Stomach (tissue), 9 donors: Measurements from ENCODE around the gene BABAM1. TPM values are rescaled to one million over a fixed set of nuclear protein-coding genes. Genes with fewer than 3 reads are reported as not detected.

ENCODE experiments used
- DNase-seq, 2 donors: peaks; one replicate each; pipeline versions ENCODE4 v3.0.0 to v3.0.0-alpha.2; 2013 to 2019
- H3K27ac ChIP-seq, 5 donors: fragments of 200-600 bp in 4 of 5; sonication (generic) in 4 of 5; one replicate each; pipeline ENCODE4 v1.5.1; 2013 to 2019; ENCODE audit warnings: mild to moderate bottlenecking in 1 of 5, moderate library complexity in 1 of 5
- H3K27me3 ChIP-seq, 3 donors: fragments of 200-600 bp; sonication (generic); one replicate each; pipeline ENCODE4 v1.5.1; 2017 to 2019; ENCODE audit warnings: mixed run types in 1 of 3
- H3K36me3 ChIP-seq, 4 donors: fragments of 200-600 bp; sonication (generic); 1 replicate in 3 of 4; 2 replicates in 1 of 4; pipeline ENCODE4 v1.5.1; 2016 to 2019
- H3K4me1 ChIP-seq, 4 donors: fragments of 200-600 bp; sonication (generic); one replicate each; pipeline ENCODE4 v1.5.1; 2016 to 2019
- H3K4me3 ChIP-seq, 4 donors: fragments of 200-600 bp; sonication (generic) in 3 of 4; one replicate each; pipeline ENCODE4 v1.5.1; 2016 to 2019; ENCODE audit warnings: mild to moderate bottlenecking in 1 of 4
- H3K9me3 ChIP-seq, 4 donors: fragments of 200-600 bp; sonication (generic); one replicate each; pipeline ENCODE4 v1.5.1; 2016 to 2019
- CTCF ChIP-seq, 7 experiments: fragments of 450-650 bp in 4 of 7; fragments of 200-600 bp in 3 of 7; sonication (generic) in 3 of 7; IDR thresholded peaks; one replicate each; pipeline ENCODE4 v1.5.1; 2016 to 2019; ENCODE audit warnings: antibody characterized with exemption in 7 of 7, control low read depth in 2 of 7, mild to moderate bottlenecking in 1 of 7
- EP300 ChIP-seq: sonication (generic); formaldehyde crosslinking; IDR thresholded peaks from one replicate; pipeline ENCODE4 v1.6.1; 2017; ENCODE audit warnings: antibody characterized with exemption
- POLR2A ChIP-seq, 4 donors: fragments of 450-650 bp; IDR thresholded peaks; one replicate each; pipeline ENCODE4 v1.6.1; 2016; ENCODE audit warnings: antibody characterized with exemption in 4 of 4, control low read depth in 2 of 4, mild to moderate bottlenecking in 1 of 4, moderate library complexity in 1 of 4
- POLR2AphosphoS5 ChIP-seq, 3 donors: sonication (generic); formaldehyde crosslinking; IDR thresholded peaks; one replicate each; pipeline ENCODE4 v1.6.1; 2016; ENCODE audit warnings: antibody characterized with exemption in 3 of 3
- WGBS, 5 donors: extraction: QIAGEN DNeasy Blood & Tissue Kit in 3 of 5; methylation state at CpG; one replicate each; pipeline versions ENCODE4 v1.1.5 to v1.1.7; 2013 to 2018; 5-methylcytosine and 5-hydroxymethylcytosine counted together
- intact Hi-C: fragments of 100-400 bp; cut with DNase I; formaldehyde crosslinking; loops from one replicate; pipeline ENCODE4 v1.15.1; 2023; ENCODE audit warnings: low total_unique reads
- polyA plus RNA-seq, 3 donors: library from polyadenylated mRNA; stranded (reverse); fragments of 200-250 nt; gene quantifications; one replicate each; pipeline ENCODE4 v1.2.3, GENCODE V29; 2013
- total RNA-seq, 5 donors: library from RNA; depleted of rRNA; stranded (reverse); fragments of >200 nt; gene quantifications; one replicate each; pipeline versions ENCODE4 v1.1.0 to v1.2.3, GENCODE V29; 2014 to 2016
- donor health status: healthy with polysubstance abuse.
- donor health status: Bipolar disorder and iron deficiency.
- donor health status: healthy.

Gene BABAM1
- total and polyA plus RNA-seq, 8 donors = 26.2 to 146 (median 73.1) TPM

GRCh38 chr19:17281391-17282304, 14.4 kb downstream of the BABAM1 start, which contains the start of gene ANKLE1:
TSS of gene ANKLE1 (plus strand) at chr19:17281901. CDS start at chr19:17281921, 20 bp downstream.
- H3K4me3 ChIP-seq = peak within 1 kb of the TSS; percentile 31 to 54 (median 42)
- H3K36me3 ChIP-seq = peaks cover 11 to 34% (median 31%) of the 10 kb centered on the region in 4 donors
- peaks cover 12 to 20% (median 16%) of the 10 kb centered on the region in 4 donors for H3K4me1 ChIP-seq
- DNase-seq = peak; percentile 32 to 73
- 6 to 19% (median 7%) methylated on average over 24 to 75 of the region's 75 CpGs for WGBS, 5 donors
- H3K27me3 ChIP-seq = peaks cover 3 to 27% (median 15%) of the 10 kb centered on the region in 3 donors
- H3K27ac ChIP-seq = no peak within 1 kb of the TSS
- no peaks in the 10 kb centered on the region for H3K9me3 ChIP-seq
- intact Hi-C loops = loop anchor here (5.0 kb wide), 1 partner anchor 79 kb away; no protein-coding TSS in a partner anchor
- TF ChIP-seq EP300 = no peak
- no peak for TF ChIP-seq CTCF (IDR thresholded peaks at IDR 0.05)
- TF ChIP-seq POLR2AphosphoS5 (IDR thresholded peaks at IDR 0.05) = no peak
- TF ChIP-seq POLR2A (IDR thresholded peaks at IDR 0.05) = no peak

- intact Hi-C loops = loop anchor here (5.0 kb wide), 1 partner anchor 80 kb away; no protein-coding TSS in a partner anchor
- WGBS, 5 donors = 3% methylated on average over 15 to 45 of the region's 45 CpGs
- no peak for TF ChIP-seq POLR2A (IDR thresholded peaks at IDR 0.05)
- peak in 5 of 7 experiments; percentile 83 to 95 (median 92) for TF ChIP-seq CTCF (IDR thresholded peaks at IDR 0.05)
- peak in 1 of 3 donors; percentile 72 for TF ChIP-seq POLR2AphosphoS5 (IDR thresholded peaks at IDR 0.05)
- Histone ChIP-seq H3K4me3 (peak overlapping the region; percentile 31 to 54 (median 42)), H3K27ac (no peak overlapping the region), H3K27me3 (peaks cover 3 to 27% (median 15%) of the 10 kb centered on the region in 3 donors), H3K4me1 (peaks cover 12 to 20% (median 16%) of the 10 kb centered on the region in 4 donors), H3K9me3 (no peaks in the 10 kb centered on the region), H3K36me3 (peaks cover 2 to 24% (median 21%) of the 10 kb centered on the region in 4 donors)
- DNase-seq = peak; percentile 93 to 94
Observed at GRCh38 chr19:17282488-17283125, 15.4 kb downstream of the BABAM1 start.

- no peak for DNase-seq
- H3K4me3 ChIP-seq = no peak overlapping the region
- H3K27ac ChIP-seq = no peak overlapping the region
- no peaks in the 10 kb centered on the region for H3K9me3 ChIP-seq
- H3K36me3 ChIP-seq = peaks cover 0 to 15% (median 12%) of the 10 kb centered on the region in 4 donors
- H3K4me1 ChIP-seq = peaks cover 12 to 20% (median 16%) of the 10 kb centered on the region in 4 donors
- intact Hi-C loops = loop anchor here (5.0 kb wide), 1 partner anchor 81 kb away; no protein-coding TSS in a partner anchor
- H3K27me3 ChIP-seq = peaks cover 3 to 29% (median 16%) of the 10 kb centered on the region in 3 donors
- TF ChIP-seq CTCF (IDR thresholded peaks at IDR 0.05) = no peak
- TF ChIP-seq POLR2AphosphoS5 (IDR thresholded peaks at IDR 0.05) = no peak
- no peak for TF ChIP-seq POLR2A (IDR thresholded peaks at IDR 0.05)
- TF ChIP-seq EP300 = no peak
- WGBS, 5 donors = 86 to 92% (median 89%) methylated on average over 5 to 7 of the region's 7 CpGs
Observed at GRCh38 chr19:17283504-17283996, 16.3 kb downstream of the BABAM1 start.
